Peyer's patch (tissue), 4 donors: ENCODE measurements around the gene RGL1.

Source experiments
- CTCF ChIP-seq, 6 experiments: fragments of 450-650 bp in 4 of 6; fragments of 200-600 bp in 2 of 6; sonication (generic) in 1 of 6; IDR thresholded peaks; one replicate each; pipeline ENCODE4 v1.5.1; 2017 to 2019; ENCODE audit warnings: antibody characterized with exemption in 6 of 6, mild to moderate bottlenecking in 3 of 6, moderate library complexity in 1 of 6
- POLR2A ChIP-seq, 2 donors: fragments of 450-650 bp; IDR thresholded peaks; one replicate each; pipeline ENCODE4 v1.5.1; 2017; ENCODE audit warnings: antibody characterized with exemption in 2 of 2, mild to moderate bottlenecking in 2 of 2, moderate library complexity in 2 of 2

DNA sequence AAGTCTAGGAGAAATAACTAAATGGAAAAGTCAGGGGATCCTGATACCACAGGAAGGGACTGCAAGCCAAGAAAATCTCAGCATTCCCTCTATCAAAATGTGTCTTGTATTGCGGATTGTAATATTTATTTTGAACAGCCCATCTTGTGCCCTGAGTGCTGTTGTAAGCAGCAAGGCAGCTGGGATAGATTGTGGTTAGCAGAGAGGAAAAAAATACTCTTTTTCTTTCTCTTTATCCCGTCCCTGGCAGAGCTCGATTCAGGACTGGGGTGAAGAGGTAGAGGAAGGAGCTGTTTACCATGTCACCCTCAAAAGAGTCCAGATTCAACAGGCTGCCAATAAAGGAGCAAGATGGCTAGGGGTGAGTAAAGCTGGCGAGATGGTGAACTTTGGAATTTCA is 1.2 kb downstream of the RGL1 start:
- TF ChIP-seq CTCF (IDR thresholded peaks at IDR 0.05) (no peak), POLR2A (IDR thresholded peaks at IDR 0.05) (no peak)
